Pancreas (tissue), 10 donors: ENCODE results near the gene MED31. TPM values are rescaled to one million over a fixed set of nuclear protein-coding genes. Genes with fewer than 3 reads are reported as not detected.

Source experiments
- ATAC-seq, 4 donors: fragments of 200-7000 bp; cut with Tn5 transposase; one replicate each; pipeline versions ENCODE4 v1.8.0 to v1.9.1; 2020; ENCODE audit warnings: mild to moderate bottlenecking in 4 of 4, moderate library complexity in 4 of 4
- DNase-seq, 6 donors: peaks; one replicate each; pipeline ENCODE4 v3.0.0-alpha.2; 2020
- FAIRE-seq: peaks from 2 replicates; lab custom pipeline; 2012; peaks lifted over from hg19 to GRCh38; lab: Jason Lieb, UNC
- H3K27ac ChIP-seq, 4 donors: fragments of 200-600 bp; sonication (generic); 1 replicate in 3 of 4; 2 replicates in 1 of 4; pipeline versions ENCODE4 v1.5.0 to v1.8.0; 2020
- H3K27me3 ChIP-seq, 4 donors: fragments of 200-600 bp; one replicate each; pipeline ENCODE4 v1.8.0; 2021
- H3K36me3 ChIP-seq, 3 donors: fragments of 200-600 bp; sonication (generic) in 1 of 3; one replicate each; pipeline versions ENCODE4 v1.5.0 to v1.8.0; 2020 to 2021
- H3K4me1 ChIP-seq, 3 donors: fragments of 200-600 bp; one replicate each; pipeline ENCODE4 v1.8.0; 2021
- H3K4me3 ChIP-seq, 4 donors: fragments of 200-600 bp; sonication (generic) in 2 of 4; one replicate each; pipeline versions ENCODE4 v1.5.0 to v1.8.0; 2020 to 2021
- H3K9me3 ChIP-seq, 4 donors: fragments of 200-600 bp; one replicate each; pipeline ENCODE4 v1.8.0; 2021
- WGBS, 2 donors: extraction: QIAGEN DNeasy Blood & Tissue Kit; methylation state at CpG; one replicate each; pipeline ENCODE4 v1.1.7; 2013; 5-methylcytosine and 5-hydroxymethylcytosine counted together
- intact Hi-C, 3 donors: fragments of 100-400 bp; cut with DNase I; formaldehyde crosslinking; loops; one replicate each; pipeline versions ENCODE4 v1.11.1 to v1.14.2; 2022
- polyA plus RNA-seq, 2 donors: library from polyadenylated mRNA; stranded (reverse); fragments of 200-250 nt; gene quantifications; one replicate each; pipeline ENCODE4 v1.2.3, GENCODE V29; 2013
- total RNA-seq, 6 donors: library from RNA; stranded (reverse); fragmentation: NEBNext Ultra II Directional in 4 of 6; extraction: Animal tissue kit (Norgen Biotek cat#: 25700) in 4 of 6; gene quantifications; one replicate each; pipeline versions ENCODE4 v1.2.1 to v1.2.4, GENCODE V29; 2021 to 2023
- TF ChIP-seq, protein P1 (sequence below), 4 donors: fragments of 200-600 bp; sonication (generic) in 3 of 4; IDR thresholded peaks; one replicate each; pipeline versions ENCODE4 v1.5.0 to v1.8.0; 2021; ENCODE audit warnings: antibody characterized with exemption in 4 of 4
- donor health status: healthy with polysubstance abuse.
- donor health status: DM: no; HTN: no; CAD: no; lungs with moderate emphysema.
- donor health status: DM: no; HTN: no; CAD: no.
- donor health status: control.
- donor health status: control.
- donor health status: Bipolar disorder and iron deficiency.
- donor health status: DM: yes; HTN: yes; CAD: no.
- donor health status: DM: no; HTN: no; CAD: no.
- donor health status: DM: no; HTN: no; CAD: no.
- donor health status: DM: yes; HTN: yes; CAD: no.

MED31 gene
- total and polyA plus RNA-seq, 8 donors: 2.2 to 14.5 (median 6.4) TPM

DNA sequence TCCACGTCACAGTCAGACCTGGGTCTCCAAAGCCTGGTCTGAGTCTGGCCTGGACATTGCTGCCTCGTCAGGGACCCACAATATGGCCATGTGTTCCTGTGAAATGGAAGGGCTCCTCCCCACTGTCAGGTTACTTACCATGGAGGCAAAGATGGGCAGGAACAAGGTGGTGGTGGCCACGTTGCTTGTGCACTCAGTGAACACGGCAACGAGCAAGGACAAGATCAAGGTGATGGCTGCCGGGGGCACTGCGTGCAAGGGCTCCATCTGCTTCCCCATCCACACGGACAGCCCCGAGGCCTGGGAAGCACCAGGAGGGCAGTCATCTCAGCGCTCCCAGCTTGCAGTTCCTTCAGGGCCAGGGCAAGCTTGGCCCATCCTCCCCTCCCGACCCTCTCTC, 39.2 kb upstream of the MED31 start:
- intact Hi-C loops: no loop called here
- 72 to 87% methylated on average over 11 of the region's 11 CpGs for WGBS, 2 donors
- TF ChIP-seq, protein P1, sequence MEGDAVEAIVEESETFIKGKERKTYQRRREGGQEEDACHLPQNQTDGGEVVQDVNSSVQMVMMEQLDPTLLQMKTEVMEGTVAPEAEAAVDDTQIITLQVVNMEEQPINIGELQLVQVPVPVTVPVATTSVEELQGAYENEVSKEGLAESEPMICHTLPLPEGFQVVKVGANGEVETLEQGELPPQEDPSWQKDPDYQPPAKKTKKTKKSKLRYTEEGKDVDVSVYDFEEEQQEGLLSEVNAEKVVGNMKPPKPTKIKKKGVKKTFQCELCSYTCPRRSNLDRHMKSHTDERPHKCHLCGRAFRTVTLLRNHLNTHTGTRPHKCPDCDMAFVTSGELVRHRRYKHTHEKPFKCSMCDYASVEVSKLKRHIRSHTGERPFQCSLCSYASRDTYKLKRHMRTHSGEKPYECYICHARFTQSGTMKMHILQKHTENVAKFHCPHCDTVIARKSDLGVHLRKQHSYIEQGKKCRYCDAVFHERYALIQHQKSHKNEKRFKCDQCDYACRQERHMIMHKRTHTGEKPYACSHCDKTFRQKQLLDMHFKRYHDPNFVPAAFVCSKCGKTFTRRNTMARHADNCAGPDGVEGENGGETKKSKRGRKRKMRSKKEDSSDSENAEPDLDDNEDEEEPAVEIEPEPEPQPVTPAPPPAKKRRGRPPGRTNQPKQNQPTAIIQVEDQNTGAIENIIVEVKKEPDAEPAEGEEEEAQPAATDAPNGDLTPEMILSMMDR (IDR thresholded peaks at IDR 0.05): no peak
- ATAC-seq (no peak), DNase-seq (no peak), FAIRE-seq (no peak)
- Histone ChIP-seq H3K27me3 (no peaks in the 10 kb centered on the region), H3K27ac (no peak overlapping the region), H3K4me1 (no peaks in the 10 kb centered on the region), H3K36me3 (no peaks in the 10 kb centered on the region), H3K4me3 (no peak overlapping the region), H3K9me3 (no peaks in the 10 kb centered on the region)

DNA sequence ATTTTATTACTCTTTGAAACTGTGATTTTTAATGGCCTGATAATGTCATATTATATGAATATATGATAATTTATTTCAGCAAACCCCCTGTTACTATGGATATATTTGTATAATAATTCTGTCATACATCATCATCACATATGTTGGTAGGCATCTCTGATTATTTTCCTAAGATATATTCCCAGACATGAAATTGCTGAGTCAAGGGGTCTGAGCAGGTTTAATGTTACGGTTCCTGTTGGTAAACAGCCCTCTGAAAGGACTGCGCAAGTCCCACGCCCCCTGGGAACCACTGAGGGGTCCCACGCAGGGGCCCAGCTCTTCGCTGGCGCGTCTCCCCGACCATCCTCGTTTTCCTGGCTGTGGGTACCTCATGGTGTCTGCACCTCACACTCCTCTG, 37.5 kb upstream of the MED31 start:
- H3K4me1 ChIP-seq: no peaks in the 10 kb centered on the region
- no peak overlapping the region for H3K4me3 ChIP-seq
- TF ChIP-seq, protein P1 (IDR thresholded peaks at IDR 0.05): no peak
- H3K36me3 ChIP-seq: no peaks in the 10 kb centered on the region
- no peak for ATAC-seq
- no peaks in the 10 kb centered on the region for H3K9me3 ChIP-seq
- DNase-seq: no peak
- H3K27me3 ChIP-seq: no peaks in the 10 kb centered on the region
- no peak overlapping the region for H3K27ac ChIP-seq
- 81 to 83% methylated on average over 9 of the region's 9 CpGs for WGBS, 2 donors
- intact Hi-C loops: no loop called here
- FAIRE-seq: no peak

DNA sequence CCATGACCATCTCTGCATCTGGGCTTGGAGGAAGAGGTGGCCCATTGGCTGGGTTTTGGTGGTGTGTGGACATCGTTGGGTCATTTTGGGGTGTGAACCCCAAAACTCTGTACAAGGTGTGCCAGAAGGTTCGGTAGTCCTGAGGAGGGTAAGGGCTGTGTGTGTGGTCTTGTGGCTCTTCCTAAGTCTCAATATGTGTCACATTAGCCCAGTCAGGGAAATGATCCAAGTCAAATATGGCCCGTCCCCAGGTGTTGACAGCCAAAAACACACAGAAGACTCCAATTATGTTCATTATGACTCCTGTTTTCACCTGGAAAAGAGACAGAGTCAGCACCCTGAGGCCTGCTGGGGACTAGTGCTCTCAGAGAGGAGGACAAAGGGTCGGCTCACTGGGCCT, 34.6 kb upstream of the MED31 start:
- Histone ChIP-seq H3K36me3 (no peaks in the 10 kb centered on the region), H3K27me3 (no peaks in the 10 kb centered on the region), H3K4me3 (no peak overlapping the region), H3K4me1 (no peaks in the 10 kb centered on the region), H3K9me3 (no peaks in the 10 kb centered on the region), H3K27ac (no peak overlapping the region)
- WGBS, 2 donors: 66 to 73% methylated on average over 4 of the region's 4 CpGs
- TF ChIP-seq, protein P1 (IDR thresholded peaks at IDR 0.05): no peak
- peak in 1 of 4 donors; percentile 31 for ATAC-seq
- no peak for DNase-seq
- no peak for FAIRE-seq
- intact Hi-C loops: no loop called here

DNA sequence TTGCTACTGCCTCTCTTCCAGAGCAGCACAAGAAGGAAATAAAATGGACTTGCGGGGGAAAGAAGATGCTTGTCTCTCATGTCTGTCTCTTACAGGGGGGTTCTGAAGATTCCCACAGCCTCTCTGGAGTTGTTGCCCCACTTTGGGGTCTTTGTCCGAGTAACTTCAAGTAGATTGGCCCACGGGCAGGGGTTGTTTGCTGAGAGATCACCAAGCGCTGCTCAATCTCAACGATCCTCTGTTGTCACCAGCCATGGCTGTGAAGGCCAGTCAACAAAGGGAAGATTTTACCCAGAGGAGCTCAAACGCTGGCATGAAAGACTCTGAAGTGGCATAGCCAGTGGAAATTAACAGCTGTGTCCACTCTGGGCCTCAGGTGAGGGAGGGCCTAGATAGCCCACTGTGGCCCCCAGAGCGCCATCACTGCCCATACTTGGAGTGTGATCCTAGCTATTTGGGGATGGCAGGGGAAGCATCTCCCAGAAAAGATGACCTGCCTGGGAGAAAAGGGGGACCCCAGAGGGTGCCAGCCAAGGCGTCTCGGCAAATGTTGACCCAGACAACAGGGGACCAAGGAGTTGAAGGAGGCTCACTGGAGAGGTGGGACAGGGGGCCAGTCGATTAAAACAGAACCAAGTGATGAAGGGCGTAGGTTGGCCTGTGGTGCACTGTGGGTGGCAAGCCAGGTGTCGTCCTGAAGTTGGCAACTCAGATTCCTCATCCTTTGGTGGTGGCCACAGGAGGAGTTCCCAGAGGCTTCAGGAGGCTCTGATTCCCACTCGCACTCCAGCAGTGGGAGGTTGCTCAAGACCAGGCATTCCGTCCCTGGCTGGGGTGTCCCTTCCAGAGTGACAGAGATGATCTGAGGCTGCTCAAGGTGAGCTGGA, 33.7 kb upstream of the MED31 start:
- TF ChIP-seq, protein P1 (IDR thresholded peaks at IDR 0.05): no peak
- Histone ChIP-seq H3K27me3 (no peaks in the 10 kb centered on the region), H3K36me3 (no peaks in the 10 kb centered on the region), H3K27ac (no peak overlapping the region), H3K9me3 (no peaks in the 10 kb centered on the region), H3K4me1 (no peaks in the 10 kb centered on the region), H3K4me3 (no peak overlapping the region)
- DNase-seq: no peak
- intact Hi-C loops: no loop called here
- no peak for ATAC-seq
- FAIRE-seq: no peak
- WGBS, 2 donors: 78 to 81% methylated on average over 14 of the region's 14 CpGs

DNA sequence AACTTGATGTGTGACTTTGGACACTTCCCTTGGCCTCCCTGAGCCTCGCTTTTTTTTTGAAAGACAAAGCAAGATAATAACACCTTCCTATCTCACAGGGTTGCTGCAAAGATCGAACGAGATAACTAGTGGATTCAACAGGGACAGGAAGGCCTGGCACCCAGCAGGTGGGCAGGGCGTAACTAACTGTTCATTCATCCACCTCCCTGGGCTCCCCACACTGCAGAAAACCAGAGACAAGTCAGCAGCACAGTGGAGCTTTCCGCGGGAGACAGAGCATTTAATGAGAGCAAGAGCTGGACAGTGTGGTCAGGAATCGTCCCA, 33.0 kb upstream of the MED31 start:
- no peaks in the 10 kb centered on the region for H3K36me3 ChIP-seq
- H3K9me3 ChIP-seq: no peaks in the 10 kb centered on the region
- no peak for DNase-seq
- H3K27me3 ChIP-seq: no peaks in the 10 kb centered on the region
- H3K4me1 ChIP-seq: no peaks in the 10 kb centered on the region
- no peak for ATAC-seq
- intact Hi-C loops: no loop called here
- TF ChIP-seq, protein P1 (IDR thresholded peaks at IDR 0.05): no peak
- WGBS, 2 donors: 79 to 83% methylated on average over 7 of the region's 7 CpGs
- no peak overlapping the region for H3K27ac ChIP-seq
- H3K4me3 ChIP-seq: no peak overlapping the region
- FAIRE-seq: no peak
